ENCODE results near the gene LRFN2.

DNA sequence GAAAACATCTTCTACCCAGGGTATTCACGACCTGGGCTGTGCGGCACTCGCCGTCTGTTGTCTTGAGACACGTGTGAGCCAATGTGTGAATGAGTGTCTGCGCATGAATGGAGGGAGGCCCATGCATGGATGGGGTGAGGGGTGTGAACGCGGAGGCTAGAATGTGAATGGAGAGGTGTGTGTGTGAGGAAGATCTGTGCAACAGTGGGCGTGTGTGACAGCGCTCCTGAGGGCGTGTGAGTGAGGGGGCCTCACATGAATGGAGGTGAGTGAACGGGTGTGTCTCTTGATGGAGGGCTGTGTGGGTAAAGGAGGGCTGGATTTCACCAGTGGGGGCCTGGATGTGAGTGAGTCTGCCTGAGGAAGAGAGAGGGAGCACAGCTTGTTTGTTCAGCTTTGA lies 146.0 kb downstream of the LRFN2 start:
- TF ChIP-seq, protein P1, sequence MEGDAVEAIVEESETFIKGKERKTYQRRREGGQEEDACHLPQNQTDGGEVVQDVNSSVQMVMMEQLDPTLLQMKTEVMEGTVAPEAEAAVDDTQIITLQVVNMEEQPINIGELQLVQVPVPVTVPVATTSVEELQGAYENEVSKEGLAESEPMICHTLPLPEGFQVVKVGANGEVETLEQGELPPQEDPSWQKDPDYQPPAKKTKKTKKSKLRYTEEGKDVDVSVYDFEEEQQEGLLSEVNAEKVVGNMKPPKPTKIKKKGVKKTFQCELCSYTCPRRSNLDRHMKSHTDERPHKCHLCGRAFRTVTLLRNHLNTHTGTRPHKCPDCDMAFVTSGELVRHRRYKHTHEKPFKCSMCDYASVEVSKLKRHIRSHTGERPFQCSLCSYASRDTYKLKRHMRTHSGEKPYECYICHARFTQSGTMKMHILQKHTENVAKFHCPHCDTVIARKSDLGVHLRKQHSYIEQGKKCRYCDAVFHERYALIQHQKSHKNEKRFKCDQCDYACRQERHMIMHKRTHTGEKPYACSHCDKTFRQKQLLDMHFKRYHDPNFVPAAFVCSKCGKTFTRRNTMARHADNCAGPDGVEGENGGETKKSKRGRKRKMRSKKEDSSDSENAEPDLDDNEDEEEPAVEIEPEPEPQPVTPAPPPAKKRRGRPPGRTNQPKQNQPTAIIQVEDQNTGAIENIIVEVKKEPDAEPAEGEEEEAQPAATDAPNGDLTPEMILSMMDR (IDR thresholded peaks at IDR 0.05; ENCODE audit: insufficient read depth, low read depth, low read length) = no peak
- TF ChIP-seq EZH2 (IDR thresholded peaks at IDR 0.05; ENCODE audit: insufficient read depth, low read length) = no peak

Measured in astrocyte (in vitro differentiated cells and primary cell).